Fibroblast of mammary gland (primary cell): ENCODE measurements around the gene MINDY4.

Experiments used
- DNase-seq: peaks from one replicate; pipeline ENCODE4 v3.0.0-alpha.2; 2010; ENCODE audit warnings: low read depth
- H3K4me3 ChIP-seq: 2 replicates; pipeline ENCODE4 v1.5.1; 2011; ENCODE audit warnings: low read depth, mild to moderate bottlenecking, low read length, moderate library complexity; ENCODE audit not compliant: control insufficient read depth
- TF ChIP-seq, protein P1 (sequence below): conservative IDR thresholded peaks from 2 replicates; pipeline ENCODE4 v1.5.1; 2011; ENCODE audit warnings: low read depth, low read length, inconsistent platforms; ENCODE audit not compliant: control insufficient read depth, insufficient read depth

The MINDY4 gene

DNA sequence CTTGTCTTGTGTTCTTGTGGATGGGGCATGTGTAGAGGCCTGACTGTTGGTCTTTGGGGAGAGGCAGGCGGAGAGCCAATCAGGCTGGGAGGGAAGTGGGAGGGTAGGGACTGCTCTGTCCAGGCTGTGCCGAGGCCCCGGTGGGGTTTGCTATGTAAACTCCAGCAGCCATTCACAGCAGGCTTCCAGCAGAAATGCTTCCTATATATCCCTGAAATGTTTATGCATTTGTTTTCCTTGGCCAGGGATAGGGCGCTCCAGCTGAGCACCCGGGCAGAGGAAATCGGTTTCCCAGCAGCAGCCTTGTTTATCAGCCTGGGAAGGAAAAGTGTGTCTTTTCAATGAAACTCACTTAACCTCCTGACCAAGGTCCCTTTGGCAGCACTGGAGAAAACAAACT lies 122.1 kb downstream of the MINDY4 start:
- DNase-seq: no peak
- H3K4me3 ChIP-seq: no peak overlapping the region
- TF ChIP-seq, protein P1, sequence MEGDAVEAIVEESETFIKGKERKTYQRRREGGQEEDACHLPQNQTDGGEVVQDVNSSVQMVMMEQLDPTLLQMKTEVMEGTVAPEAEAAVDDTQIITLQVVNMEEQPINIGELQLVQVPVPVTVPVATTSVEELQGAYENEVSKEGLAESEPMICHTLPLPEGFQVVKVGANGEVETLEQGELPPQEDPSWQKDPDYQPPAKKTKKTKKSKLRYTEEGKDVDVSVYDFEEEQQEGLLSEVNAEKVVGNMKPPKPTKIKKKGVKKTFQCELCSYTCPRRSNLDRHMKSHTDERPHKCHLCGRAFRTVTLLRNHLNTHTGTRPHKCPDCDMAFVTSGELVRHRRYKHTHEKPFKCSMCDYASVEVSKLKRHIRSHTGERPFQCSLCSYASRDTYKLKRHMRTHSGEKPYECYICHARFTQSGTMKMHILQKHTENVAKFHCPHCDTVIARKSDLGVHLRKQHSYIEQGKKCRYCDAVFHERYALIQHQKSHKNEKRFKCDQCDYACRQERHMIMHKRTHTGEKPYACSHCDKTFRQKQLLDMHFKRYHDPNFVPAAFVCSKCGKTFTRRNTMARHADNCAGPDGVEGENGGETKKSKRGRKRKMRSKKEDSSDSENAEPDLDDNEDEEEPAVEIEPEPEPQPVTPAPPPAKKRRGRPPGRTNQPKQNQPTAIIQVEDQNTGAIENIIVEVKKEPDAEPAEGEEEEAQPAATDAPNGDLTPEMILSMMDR: no peak

DNA sequence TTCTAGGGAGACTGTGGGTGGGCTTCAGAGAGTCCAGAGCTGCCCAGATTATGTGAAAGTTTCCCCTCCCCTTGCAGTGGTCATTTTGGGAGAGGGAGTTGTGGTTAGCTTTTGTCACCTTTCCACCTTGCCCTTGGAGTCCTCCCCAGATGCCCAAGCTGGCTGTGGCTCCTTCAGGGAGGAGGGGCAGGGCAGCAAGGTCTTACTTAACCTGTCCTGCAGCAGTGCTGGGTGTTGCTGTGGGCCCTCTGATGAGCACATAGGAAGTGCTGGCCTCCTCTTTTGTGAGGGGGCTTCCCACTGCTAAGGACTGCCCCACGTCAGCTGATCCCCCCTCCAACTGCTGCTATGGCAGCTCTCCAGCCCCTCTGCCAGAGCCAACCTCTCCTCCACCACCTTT lies 122.8 kb downstream of the MINDY4 start:
- no peak for DNase-seq
- TF ChIP-seq, protein P1: no peak
- no peak overlapping the region for H3K4me3 ChIP-seq

DNA sequence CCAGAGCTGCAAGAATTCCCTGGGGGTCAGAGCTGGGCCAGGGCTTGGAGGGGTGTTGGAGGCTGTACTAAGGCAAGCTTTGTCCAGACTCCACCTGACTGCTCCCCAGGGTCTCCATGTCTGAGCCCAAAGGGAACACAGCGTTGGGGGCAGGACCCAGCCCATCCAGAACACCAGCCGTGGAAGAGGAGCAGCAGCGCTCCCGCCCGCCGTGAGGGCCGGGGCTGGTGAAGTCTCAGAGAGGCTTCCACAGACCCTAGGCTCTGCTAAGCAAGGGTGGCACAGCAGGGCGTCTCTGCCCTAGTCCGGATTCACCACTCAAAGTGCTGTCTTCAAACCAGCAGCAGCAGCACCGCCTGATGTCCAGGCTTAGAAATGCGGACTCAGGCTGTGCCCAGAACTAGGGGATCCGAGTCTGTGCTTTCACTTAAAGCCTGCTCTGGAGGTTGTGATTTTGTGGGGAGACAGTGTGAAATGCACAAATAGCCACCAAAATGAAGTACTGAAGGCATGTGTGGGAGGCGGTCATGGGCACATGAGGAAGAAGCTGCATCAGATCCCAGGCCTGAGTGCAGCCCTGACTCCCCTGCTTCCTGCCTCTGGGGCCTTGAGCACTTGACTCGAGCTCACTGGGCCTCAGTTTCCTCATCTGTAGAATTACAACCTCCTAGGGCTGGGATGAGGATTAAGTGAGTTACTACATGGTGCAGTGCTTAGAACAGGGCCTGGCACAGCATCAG lies 123.8 kb downstream of the MINDY4 start:
- TF ChIP-seq, protein P1: no peak
- DNase-seq: no peak
- no peak overlapping the region for H3K4me3 ChIP-seq

DNA sequence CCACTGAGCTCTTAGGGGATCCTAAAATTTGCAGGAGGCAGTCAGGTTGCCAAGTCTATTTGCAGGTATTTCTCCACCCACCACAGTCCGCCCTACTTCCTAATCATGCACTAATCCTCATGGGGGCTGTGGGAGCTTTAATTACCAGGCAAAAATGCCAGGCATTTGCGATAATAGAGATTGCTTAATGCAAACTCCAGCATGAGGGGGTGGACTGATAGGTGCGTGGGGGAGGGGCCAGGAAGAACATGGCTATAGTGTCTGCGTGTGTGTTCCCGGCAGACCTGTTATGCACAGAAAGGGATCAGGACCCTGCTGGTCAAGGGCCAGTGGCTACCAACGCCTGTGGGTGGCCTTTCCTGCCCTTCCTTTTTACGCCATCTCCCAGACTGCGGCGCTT lies 124.8 kb downstream of the MINDY4 start:
- TF ChIP-seq, protein P1: no peak

DNA sequence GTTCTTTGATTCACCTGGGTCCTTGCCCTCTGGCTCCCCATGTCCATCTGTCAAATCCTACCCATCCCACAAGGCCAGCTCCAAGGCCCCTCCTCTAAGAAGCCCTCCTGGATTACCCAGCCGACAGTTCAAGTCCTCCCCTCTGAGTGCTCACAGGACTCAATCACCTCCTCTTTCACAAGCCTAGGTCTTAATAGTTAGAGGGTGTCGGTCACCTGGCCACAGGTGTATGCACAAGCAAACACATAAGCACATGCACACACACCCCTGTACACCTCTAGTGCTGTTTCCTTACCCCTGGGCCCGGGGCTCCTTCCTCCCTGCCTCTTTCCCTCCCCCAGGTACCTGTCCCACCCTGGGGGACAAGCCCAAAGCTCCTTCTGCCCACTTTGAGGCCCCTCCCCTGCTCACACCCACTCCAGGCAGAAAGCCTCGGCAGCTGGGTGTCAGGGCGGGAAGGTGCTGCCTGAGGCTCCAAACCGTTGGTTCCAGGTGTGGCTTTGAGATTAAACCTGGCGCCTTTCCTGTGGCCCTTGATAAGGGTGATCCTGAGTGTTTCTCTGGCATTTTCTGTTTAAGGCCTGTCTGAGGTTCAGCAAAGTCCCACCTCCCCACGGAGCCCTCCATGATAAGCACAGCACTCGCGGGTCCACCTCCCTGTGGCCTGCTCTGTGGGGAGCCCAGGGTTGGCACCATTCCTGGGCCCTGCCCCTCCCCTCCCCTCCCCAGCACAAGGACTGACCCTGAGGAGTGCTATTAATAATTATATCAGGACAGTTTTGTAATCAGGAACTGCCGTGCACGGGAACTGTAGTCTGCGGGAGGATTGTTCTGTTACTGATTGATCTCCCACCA lies 125.8 kb downstream of the MINDY4 start:
- TF ChIP-seq, protein P1: no peak
- DNase-seq: no peak
- no peak overlapping the region for H3K4me3 ChIP-seq

More for the DNA sequence above, 124.8 kb downstream of the MINDY4 start:
- no peak overlapping the region for H3K4me3 ChIP-seq
- DNase-seq: no peak

DNA sequence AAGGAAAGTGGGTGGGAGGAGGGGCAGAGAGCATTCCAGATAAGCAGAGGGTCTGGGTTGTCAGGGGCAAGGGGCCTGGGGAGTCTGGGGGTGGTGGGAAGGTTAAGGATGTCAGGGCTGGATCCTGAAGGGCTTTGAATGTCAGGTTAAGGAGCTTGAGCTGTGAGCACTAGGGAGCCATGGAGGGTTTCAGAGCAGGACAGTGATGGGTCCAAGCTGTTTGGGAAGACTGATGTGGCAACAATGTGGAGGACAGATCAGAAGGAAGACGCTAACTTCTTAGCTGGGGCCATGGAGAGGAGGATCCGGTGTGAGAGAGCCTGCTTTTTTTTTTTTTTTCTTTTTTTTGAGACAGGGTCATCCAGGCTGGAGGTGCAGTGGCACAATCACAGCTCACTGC lies 126.6 kb downstream of the MINDY4 start:
- no peak for DNase-seq
- H3K4me3 ChIP-seq: no peak overlapping the region
- TF ChIP-seq, protein P1: no peak
